Activated effector memory CD4-positive, alpha-beta T cell treated with Interleukin-2 at 50 U/mL for 16 hours (primary cell): ENCODE results near the gene EPN3.

ENCODE experiments used
- DNase-seq: peaks from one replicate; pipeline ENCODE4 v3.0.0-alpha.2; 2020

The EPN3 gene

GRCh38 chr17:50551433-50551815 lies 18.9 kb downstream of the EPN3 start:
- DNase-seq: no peak

DNA sequence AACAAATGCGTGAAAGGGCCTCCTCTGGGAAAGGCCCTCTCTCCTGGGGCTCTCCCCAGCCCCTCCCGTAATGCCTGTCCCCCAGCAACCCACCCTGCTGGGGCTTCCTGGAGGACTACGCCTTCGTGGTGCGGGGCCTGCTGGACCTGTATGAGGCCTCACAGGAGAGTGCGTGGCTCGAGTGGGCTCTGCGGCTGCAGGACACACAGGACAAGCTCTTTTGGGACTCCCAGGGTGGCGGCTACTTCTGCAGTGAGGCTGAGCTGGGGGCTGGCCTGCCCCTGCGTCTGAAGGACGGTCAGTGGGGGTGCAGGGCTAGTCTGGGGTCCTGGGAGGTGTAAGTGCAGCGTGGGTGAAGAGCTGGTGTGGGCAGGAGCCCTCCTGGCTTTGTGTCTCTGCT lies 19.3 kb downstream of the EPN3 start:
- no peak for DNase-seq

DNA sequence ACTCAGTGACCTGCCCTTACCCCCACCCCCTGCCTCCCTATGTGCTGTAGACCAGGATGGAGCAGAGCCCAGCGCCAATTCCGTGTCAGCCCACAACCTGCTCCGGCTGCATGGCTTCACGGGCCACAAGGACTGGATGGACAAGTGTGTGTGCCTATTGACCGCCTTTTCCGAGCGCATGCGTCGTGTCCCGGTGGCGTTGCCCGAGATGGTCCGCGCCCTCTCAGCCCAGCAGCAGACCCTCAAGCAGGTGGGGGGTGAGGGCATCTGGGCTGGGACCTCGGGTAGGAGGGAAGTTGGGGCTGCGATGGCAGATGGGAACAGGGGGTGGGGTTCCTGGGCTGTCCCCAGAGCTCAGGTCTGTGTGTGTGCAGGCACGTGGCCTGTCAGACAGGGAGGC lies 21.7 kb downstream of the EPN3 start:
- DNase-seq: no peak

DNA sequence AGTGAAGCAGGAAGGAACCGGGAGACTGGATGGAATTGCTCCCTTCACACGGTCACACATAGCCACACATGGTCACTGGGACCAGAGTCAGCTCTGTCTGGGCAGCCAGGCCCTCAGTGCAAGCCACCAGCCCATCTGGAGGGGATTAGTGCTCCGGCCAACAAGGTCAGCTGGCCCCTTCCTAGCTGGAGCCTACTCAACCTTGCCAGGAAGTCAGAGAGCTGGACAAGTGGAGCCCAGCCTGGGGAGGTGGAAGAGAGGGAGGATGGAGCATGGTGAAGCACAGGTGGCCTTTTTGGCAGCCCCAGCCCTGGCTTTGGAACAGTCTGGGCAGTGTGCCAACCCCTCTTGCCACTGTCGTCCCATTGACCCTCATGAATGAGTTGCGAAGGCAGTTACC lies 24.3 kb downstream of the EPN3 start:
- DNase-seq: no peak

- DNase-seq: no peak
Observed at GRCh38 chr17:50557630-50558029, 25.1 kb downstream of the EPN3 start.

DNA sequence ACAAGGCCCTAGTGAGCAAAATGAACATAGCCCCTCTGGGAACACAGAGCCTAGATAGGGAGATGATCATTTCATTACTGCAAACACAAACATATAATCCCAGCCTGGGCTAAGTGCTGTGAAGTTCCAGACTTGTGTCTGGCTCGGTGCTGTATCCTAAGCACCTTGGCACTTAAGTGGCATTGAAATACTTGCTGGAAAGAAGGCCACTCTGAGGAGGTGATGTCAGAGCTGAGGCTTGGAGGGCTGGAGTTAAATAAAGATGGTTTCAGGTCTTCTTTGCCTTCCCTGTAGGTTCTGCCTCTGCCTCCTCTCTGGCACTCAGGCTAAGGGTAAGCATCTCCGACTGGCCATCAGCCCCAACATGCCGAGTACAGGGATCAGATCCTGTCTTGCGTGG lies 25.6 kb downstream of the EPN3 start:
- DNase-seq: no peak

DNA sequence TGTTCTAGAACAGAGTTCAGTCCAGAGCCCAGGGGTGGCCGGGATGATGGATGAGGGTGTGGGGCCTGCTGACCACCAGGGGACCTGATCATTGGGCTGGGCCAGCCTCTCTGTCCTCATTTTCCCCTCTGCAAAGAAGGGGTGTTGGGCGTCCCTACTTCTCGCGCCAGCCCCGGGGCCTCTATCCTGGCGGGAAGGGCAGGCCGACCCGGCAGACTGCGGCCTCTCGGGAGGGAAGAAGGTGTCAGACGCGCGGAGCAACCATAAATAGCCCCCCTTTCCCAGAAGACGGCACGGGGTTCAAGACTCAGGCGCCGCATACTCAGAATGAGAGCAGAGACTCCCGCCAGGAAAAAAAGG lies 26.0 kb downstream of the EPN3 start:
- no peak for DNase-seq

GRCh38 chr17:50558941-50559614 lies 26.5 kb downstream of the EPN3 start:
- no peak for DNase-seq

GRCh38 chr17:50559674-50560184 lies 27.2 kb downstream of the EPN3 start:
- no peak for DNase-seq

DNA sequence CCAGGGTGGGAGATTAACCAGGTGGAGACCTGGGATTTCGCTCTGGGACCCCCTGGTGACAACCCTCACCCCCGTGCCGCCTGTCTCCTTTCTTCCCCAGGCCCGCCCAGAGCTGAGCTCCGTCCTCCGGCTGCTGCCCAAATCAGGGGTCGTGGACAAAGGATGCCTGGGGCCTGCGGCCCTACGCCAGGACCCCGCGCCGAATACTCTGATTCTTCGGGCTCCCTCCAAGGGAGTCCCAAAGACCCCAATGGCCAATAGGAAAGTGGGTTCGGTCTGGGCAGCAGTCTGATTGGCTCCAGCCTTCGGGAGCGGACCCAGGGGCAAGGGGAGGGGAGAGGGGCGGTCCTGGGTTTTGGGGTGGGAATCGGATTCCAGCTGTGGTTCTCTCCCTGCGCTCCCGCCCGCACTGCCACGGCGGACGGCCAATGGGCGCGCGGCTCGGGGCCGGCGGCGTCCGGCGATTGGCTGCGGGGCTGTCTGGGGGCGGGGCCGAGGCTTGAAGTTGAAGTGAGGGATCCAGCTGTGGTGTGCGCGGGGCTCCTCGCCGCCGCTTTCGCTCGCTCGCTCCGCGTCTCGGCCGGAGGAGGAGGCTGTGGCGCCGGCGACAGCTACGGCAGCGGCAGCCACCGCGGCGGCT lies 27.8 kb downstream of the EPN3 start, which contains the start of gene CACNA1G:
CACNA1G (plus strand) TSS at position 531 of the 640 bp plus-strand sequence. CDS start 745 bp downstream, outside the sequence.
- peak; percentile 80 for DNase-seq

- no peak for DNase-seq
Observed at GRCh38 chr17:50560931-50561745, 28.6 kb downstream of the EPN3 start.

DNA sequence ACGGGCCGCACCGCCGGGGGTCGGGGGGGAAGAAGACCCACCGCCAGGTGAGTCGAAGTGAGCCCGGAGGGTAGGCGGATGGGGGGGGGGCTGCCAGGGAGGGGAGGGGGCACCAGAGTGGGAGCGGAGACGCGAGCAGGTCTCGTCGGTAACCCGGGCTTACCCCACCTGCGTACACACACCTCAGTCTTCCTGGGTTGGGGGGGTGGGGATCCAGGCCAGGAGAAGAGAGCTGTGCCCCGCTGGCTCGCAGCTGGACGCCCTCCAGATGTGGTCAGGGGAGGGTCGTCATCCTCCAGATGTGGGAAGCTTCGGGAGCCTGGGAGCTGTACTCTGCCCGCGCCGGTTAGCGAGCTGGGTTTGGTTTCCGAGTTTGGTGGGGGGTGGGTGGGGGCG lies 29.2 kb downstream of the EPN3 start:
- DNase-seq: no peak

DNA sequence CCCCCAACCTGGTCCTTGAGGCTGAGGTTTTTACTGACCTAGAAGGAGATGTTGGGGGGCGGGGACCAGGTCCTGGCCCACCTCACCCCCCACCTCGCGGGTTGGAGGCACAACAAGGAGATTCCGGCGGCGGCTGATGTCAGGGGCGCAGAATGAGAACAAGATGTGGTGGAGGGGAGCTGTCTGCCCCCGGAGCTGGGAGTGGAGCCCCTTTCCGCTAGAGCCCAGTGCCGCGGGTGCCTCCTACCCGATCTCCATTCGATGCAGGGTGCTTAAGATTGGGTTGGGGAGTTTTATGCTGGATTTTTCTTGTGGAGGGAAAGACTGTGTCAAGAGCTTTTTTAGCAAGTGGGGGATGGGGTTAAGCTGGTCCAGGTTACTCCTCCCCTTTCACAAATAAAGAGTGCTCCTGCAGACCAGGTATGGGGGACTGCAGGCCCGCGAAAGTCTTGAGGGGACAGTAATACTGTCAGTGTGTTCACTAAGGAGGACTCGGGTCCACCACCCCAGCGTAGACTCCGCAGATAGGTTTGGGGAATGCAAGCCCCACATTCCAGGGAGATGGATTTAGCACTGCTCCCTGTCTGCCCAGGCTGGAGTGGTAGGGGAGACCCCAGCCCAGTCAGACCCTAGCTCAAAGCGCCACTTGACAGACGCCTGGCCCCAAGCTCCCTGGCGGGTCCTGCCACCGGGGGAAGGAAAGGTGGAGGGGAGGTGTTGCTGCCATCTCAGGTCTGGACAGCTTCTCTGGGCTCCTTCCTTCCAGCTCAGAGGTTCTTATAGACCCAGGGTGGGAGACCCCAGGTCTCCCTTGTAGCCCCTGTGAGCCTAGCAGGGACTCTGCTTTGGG lies 29.9 kb downstream of the EPN3 start:
- DNase-seq: no peak

DNA sequence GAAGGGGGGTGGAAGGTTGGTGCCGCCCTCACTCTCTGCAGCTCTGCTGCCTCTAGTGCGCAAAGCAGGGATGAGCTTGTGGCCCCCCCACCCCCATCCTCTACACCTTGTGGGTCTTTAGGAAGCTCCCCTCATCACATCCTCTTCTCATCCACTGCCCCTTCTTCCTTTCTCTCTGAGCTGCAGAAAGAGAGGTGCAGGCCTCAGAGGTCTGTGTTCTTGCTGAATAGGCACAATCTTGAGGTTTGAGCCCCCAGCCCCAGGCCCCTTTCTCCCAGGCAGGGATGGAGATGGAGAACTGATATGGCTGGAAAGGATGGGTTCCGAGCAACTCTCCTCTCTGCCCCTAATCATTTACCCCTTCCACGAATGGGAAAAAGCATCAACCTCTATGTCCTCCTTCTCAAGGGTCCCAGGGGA lies 30.6 kb downstream of the EPN3 start:
- DNase-seq: no peak

- DNase-seq: no peak
Observed at GRCh38 chr17:50564916-50565315, 32.4 kb downstream of the EPN3 start.

GRCh38 chr17:50565402-50566350 lies 33.1 kb downstream of the EPN3 start:
- DNase-seq: no peak

DNA sequence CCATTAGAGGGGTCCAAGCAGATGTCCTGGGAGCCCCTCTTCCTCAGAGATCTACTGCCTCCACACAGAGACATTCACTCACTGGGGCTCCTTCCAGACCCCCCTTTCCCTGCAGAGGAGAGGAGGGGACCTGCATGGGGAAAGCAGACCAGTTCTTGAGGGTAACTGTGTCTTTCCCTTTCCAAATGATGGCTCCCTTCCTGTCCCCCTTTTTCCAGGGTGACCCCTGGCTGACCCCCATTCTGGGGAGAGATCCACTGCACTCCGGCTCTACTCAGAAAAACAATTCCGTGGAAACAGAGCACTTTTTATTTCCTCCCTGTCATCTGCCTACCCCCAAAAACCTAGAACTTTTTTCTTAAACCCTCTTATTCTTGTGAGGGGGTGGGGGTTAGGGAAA lies 34.4 kb downstream of the EPN3 start:
- no peak for DNase-seq

DNA sequence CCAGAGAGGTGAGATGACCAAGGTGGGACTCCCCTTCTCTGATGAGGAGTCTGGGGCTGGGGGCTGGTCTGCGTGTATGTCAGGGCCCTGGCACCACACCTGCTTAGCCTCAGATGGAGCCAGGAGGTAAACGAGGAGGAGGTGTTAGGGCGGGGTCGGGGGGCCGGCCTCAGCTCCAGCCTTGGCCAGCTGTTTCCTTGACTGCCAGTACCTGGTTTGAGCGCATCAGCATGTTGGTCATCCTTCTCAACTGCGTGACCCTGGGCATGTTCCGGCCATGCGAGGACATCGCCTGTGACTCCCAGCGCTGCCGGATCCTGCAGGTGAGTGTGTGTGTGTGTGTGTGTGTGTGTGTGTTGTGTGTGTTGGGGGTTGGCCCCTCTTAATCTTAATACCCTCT lies 36.1 kb downstream of the EPN3 start:
- no peak for DNase-seq

GRCh38 chr17:50569592-50569991 lies 37.1 kb downstream of the EPN3 start:
- no peak for DNase-seq

DNA sequence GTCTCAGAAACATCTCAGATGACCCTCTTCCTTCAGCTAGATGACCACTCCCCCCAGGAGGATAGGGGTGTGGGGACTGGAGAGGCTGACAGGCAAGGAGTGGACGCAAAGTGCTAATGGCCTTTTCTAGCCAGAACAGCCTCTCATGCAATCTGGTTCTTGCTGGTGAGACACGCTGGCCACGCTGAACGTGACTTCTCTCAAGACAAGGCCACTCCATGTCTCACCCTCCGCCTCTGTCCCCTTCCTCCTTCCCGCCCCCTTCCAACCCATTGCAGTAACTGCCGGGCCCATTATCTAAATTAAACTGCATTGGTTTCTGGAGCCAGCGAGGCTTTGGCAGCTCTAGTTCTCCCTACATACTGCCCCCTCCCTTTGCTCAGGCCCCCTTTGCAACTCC lies 37.5 kb downstream of the EPN3 start:
- DNase-seq: no peak

- no peak for DNase-seq
Observed at GRCh38 chr17:50570528-50570927, 38.0 kb downstream of the EPN3 start.

GRCh38 chr17:50571681-50572080 lies 39.1 kb downstream of the EPN3 start:
- DNase-seq: no peak
